GM12865 (cell line): Measurements from ENCODE around the gene LPP.
A peak's percentile ranks its signal among the peaks of the same experiment; 100 is the strongest.

ENCODE experiments used
- DNase-seq: peaks from one replicate; pipeline ENCODE4 v3.0.0; 2010; ENCODE audit warnings: low read depth
- H3K4me3 ChIP-seq: 2 replicates; pipeline ENCODE4 v1.5.1; 2011; ENCODE audit warnings: mild to moderate bottlenecking, low read depth, low read length, control low read depth
- TF ChIP-seq, protein P1 (sequence below): IDR thresholded peaks from 2 replicates; pipeline ENCODE4 v1.5.1; 2011; ENCODE audit warnings: low read length, control low read depth, low read depth, inconsistent platforms; ENCODE audit not compliant: insufficient read depth; ENCODE audit errors: missing control alignments

LPP gene

DNA sequence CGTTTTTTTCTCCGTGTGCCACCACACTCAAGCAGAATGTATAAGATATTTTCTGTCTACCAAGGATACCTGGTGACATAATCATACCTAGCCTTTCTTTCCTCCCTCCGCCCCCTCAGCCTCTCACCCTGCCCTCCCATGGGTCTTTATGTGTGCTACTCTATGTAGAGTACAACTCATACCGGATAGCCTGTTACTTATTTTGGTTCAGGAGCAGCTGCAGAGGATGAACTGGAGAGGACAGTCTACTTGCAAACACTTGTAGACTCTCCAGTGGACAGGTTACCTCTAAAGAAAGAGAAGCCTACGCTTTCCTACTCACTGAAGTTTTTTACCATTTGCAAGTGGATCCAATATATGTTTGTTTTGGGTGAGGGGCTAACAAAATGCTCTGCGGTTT lies 671.9 kb downstream of the LPP start:
- H3K4me3 ChIP-seq, result no peak overlapping the region
- DNase-seq, result no peak
- TF ChIP-seq, protein P1, sequence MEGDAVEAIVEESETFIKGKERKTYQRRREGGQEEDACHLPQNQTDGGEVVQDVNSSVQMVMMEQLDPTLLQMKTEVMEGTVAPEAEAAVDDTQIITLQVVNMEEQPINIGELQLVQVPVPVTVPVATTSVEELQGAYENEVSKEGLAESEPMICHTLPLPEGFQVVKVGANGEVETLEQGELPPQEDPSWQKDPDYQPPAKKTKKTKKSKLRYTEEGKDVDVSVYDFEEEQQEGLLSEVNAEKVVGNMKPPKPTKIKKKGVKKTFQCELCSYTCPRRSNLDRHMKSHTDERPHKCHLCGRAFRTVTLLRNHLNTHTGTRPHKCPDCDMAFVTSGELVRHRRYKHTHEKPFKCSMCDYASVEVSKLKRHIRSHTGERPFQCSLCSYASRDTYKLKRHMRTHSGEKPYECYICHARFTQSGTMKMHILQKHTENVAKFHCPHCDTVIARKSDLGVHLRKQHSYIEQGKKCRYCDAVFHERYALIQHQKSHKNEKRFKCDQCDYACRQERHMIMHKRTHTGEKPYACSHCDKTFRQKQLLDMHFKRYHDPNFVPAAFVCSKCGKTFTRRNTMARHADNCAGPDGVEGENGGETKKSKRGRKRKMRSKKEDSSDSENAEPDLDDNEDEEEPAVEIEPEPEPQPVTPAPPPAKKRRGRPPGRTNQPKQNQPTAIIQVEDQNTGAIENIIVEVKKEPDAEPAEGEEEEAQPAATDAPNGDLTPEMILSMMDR, result no peak

DNA sequence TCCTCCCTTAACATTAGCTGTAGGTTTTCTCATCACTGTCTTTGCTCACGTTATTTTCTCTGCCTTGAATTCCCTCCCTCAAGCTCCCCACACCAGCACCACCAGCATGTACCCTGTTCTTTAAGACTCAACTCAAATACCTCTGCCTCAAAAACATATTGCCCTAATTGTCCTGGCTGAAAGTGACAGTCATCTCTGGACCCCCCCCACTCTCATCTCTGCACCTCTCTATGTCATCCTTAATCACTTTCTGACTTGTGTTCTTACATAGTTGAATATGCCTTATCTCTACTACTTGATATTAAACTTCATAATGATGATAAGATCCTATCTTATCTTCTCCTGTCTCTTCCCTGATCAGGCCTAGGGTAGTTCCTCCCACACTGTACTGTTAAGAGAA lies 672.6 kb downstream of the LPP start:
- no peak overlapping the region for H3K4me3 ChIP-seq
- DNase-seq, result no peak
- TF ChIP-seq, protein P1, result no peak

DNA sequence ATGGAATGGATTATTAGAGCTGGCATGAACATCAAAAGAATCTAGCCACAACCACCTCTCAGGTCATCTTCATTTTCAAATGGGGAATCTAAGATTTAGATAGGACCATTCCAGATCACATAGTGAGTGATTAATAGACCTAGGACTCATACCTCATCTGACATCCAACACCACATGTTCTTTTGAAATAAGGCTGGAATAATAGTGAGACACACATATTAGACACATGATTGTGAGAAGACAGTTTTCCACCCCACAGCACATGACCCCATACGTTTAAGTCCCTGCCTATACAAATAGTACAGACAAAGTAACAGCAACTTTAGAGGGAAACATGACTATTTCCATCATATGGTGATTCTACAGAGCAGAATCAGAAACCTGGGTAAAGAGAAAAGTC lies 673.1 kb downstream of the LPP start:
- no peak for DNase-seq
- TF ChIP-seq, protein P1, result no peak
- H3K4me3 ChIP-seq, result no peak overlapping the region

DNA sequence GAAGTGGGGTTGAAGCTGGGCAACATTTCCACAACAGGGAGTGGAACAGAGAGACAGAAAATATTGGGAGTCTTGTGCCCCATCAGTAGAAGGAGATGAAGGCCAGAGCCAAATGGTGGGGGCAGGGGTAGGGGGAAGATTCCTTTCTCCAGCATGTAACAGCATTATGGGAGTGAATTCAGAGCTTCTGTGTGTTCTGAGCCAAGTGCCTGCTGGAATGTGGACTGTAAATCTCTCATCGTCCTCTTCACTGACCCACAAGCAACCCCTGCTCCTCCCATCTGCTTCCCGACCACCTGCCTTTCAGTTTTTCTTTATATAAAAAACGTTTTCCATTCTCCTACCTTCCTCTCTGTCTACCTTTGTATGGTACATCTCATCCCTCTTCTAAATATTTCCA lies 673.6 kb downstream of the LPP start:
- H3K4me3 ChIP-seq, result no peak overlapping the region
- no peak for DNase-seq
- TF ChIP-seq, protein P1, result no peak

DNA sequence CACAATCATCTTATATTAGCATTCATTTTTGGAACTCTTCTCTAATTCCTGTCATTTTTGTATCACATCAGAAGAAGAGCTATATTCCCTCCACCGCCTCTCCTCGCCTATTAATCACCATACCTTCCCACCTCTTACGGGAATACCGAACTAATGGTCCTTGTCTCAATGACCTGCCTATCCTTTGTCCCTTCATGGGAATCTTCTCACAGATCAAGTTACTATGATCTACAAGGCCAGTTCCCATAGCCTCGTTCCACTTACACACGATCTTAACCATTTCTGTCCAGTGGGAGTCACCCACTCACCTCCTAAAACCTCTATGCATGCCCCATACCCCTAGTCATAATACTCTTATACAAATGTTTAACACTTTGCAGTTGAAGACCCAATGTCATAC lies 675.2 kb downstream of the LPP start:
- TF ChIP-seq, protein P1, result no peak
- H3K4me3 ChIP-seq, result no peak overlapping the region
- no peak for DNase-seq

DNA sequence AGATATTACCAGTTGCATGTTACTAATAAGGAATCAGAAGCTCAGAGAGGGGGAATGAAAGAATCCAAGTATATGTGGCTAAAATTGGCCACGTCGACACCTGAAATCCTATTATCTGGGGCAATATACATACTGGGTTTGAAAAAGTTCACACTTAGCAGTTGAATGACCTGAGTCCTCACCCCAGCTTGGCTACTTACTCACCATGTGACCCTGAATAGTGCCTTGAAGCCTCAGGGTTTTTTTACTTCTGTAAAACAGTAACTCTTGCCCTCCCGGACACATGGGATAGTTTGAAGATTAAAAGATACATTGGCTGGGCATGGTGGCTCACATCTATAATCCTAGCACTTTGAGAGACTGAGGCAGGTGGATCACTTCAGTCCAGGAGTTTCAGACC lies 675.6 kb downstream of the LPP start:
- DNase-seq, result no peak
- no peak overlapping the region for H3K4me3 ChIP-seq
- TF ChIP-seq, protein P1, result no peak

DNA sequence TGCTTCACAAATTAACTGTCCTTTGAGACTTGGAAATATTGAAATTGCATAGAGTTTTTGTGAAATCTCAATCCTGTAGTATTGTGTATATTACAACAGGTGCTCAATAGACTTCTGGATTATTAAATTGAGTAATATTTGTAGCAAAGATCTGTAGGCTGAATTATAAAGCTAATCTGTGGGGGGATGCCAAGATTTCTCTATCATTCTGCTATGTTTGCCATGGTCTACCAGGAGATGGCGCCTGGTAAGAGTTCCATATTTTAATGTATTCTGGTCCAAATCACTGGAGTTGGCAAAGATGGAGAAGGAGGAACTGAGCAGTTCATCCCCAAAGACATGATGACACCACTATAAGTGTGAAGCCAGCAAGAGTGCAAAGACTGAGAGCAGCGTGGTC lies 676.9 kb downstream of the LPP start:
- DNase-seq, result no peak
- no peak overlapping the region for H3K4me3 ChIP-seq
- TF ChIP-seq, protein P1, result peak; percentile 16
